Esophagus squamous epithelium (tissue), 5 donors: ENCODE measurements around the gene SMS. TPM values are rescaled to one million over a fixed set of nuclear protein-coding genes. Genes with fewer than 3 reads are reported as not detected.

ENCODE experiments used
- DNase-seq: peaks from one replicate; lab custom pipeline; 2025; lab: John Stamatoyannopoulos, UW
- H3K27ac ChIP-seq, 4 donors: fragments of 200-600 bp; sonication (generic); one replicate each; pipeline ENCODE4 v1.5.1; 2016 to 2019; ENCODE audit warnings: mild to moderate bottlenecking in 1 of 4
- H3K27me3 ChIP-seq, 4 donors: fragments of 200-600 bp; sonication (generic); 1 replicate in 3 of 4; 2 replicates in 1 of 4; pipeline versions ENCODE4 v1.5.1 to v1.6.0; 2017 to 2021; ENCODE audit warnings: antibody characterized with exemption in 1 of 4
- H3K36me3 ChIP-seq, 3 donors: fragments of 200-600 bp; sonication (generic); one replicate each; pipeline ENCODE4 v1.5.1; 2016 to 2019
- H3K4me1 ChIP-seq, 3 donors: fragments of 200-600 bp; sonication (generic); one replicate each; pipeline ENCODE4 v1.5.1; 2017 to 2019
- H3K4me3 ChIP-seq, 4 donors: fragments of 200-600 bp; sonication (generic); 1 replicate in 3 of 4; 2 replicates in 1 of 4; pipeline ENCODE4 v1.5.1; 2016 to 2019; ENCODE audit warnings: mild to moderate bottlenecking in 2 of 4, moderate library complexity in 1 of 4
- H3K9me3 ChIP-seq, 3 donors: fragments of 200-600 bp; sonication (generic); one replicate each; pipeline ENCODE4 v1.5.1; 2016 to 2019
- POLR2A ChIP-seq, 4 donors: fragments of 450-650 bp; IDR thresholded peaks; one replicate each; pipeline ENCODE4 v1.6.1; 2017; ENCODE audit warnings: antibody characterized with exemption in 4 of 4, mild to moderate bottlenecking in 4 of 4, moderate library complexity in 3 of 4
- WGBS, 2 donors: methylation state at CpG; one replicate each; pipeline ENCODE4 v1.1.5; 2018; 5-methylcytosine and 5-hydroxymethylcytosine counted together
- intact Hi-C: fragments of 100-400 bp; cut with DNase I; formaldehyde crosslinking; loops from one replicate; pipeline ENCODE4 v1.15.0; 2022
- total RNA-seq, 4 donors: library from RNA; depleted of rRNA; stranded (reverse); fragments of >200 nt; gene quantifications; one replicate each; pipeline ENCODE4 v1.1.0, GENCODE V29; 2016
- TF ChIP-seq, protein P1 (sequence below), 6 experiments: fragments of 450-650 bp in 4 of 6; fragments of 200-600 bp in 2 of 6; sonication (generic) in 2 of 6; IDR thresholded peaks; one replicate each; pipeline ENCODE4 v1.5.1; 2016 to 2019; ENCODE audit warnings: antibody characterized with exemption in 6 of 6, mild to moderate bottlenecking in 4 of 6, moderate library complexity in 4 of 6
- donor health status: DM: yes; HTN: yes; CAD: no.

The SMS gene
- total RNA-seq, 4 donors from 2014 or later: 19.0 to 46.7 (median 31.3) TPM

DNA sequence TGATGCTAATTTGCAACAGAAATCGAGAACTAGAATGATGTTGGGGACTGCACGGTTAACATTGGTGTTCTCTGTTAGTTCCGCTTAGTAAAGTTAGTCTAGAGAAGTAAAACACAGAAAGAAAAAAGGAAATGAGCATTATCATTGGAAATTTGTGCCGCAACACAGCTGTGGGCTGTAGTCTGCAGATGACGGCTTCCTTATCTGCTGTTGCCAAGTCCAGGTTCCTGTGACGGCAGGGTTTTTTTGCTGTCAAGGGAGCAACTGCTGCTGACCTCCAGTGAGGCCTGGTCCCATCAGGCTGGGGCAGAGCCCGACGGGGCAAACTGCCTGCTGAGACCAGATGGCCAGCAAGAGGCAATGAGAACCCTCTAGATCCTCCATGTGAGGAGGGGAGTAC, 52.8 kb downstream of the SMS start:
- no peak overlapping the region for H3K4me3 ChIP-seq
- no peaks in the 10 kb centered on the region for H3K4me1 ChIP-seq
- peaks cover 0 to 22% (median 0%) of the 10 kb centered on the region in 3 donors for H3K36me3 ChIP-seq
- intact Hi-C loops: no loop called here
- H3K27me3 ChIP-seq: no peaks in the 10 kb centered on the region
- peak overlapping the region in 2 of 4 donors; percentile 33 to 72 for H3K27ac ChIP-seq
- no peaks in the 10 kb centered on the region for H3K9me3 ChIP-seq
- WGBS, 2 donors: 56 to 65% methylated on average over 4 to 8 of the region's 8 CpGs
- no peak for DNase-seq
- TF ChIP-seq POLR2A (IDR thresholded peaks at IDR 0.05): peak in 1 of 4 donors; percentile 10
- TF ChIP-seq, protein P1, sequence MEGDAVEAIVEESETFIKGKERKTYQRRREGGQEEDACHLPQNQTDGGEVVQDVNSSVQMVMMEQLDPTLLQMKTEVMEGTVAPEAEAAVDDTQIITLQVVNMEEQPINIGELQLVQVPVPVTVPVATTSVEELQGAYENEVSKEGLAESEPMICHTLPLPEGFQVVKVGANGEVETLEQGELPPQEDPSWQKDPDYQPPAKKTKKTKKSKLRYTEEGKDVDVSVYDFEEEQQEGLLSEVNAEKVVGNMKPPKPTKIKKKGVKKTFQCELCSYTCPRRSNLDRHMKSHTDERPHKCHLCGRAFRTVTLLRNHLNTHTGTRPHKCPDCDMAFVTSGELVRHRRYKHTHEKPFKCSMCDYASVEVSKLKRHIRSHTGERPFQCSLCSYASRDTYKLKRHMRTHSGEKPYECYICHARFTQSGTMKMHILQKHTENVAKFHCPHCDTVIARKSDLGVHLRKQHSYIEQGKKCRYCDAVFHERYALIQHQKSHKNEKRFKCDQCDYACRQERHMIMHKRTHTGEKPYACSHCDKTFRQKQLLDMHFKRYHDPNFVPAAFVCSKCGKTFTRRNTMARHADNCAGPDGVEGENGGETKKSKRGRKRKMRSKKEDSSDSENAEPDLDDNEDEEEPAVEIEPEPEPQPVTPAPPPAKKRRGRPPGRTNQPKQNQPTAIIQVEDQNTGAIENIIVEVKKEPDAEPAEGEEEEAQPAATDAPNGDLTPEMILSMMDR (IDR thresholded peaks at IDR 0.05): no peak

DNA sequence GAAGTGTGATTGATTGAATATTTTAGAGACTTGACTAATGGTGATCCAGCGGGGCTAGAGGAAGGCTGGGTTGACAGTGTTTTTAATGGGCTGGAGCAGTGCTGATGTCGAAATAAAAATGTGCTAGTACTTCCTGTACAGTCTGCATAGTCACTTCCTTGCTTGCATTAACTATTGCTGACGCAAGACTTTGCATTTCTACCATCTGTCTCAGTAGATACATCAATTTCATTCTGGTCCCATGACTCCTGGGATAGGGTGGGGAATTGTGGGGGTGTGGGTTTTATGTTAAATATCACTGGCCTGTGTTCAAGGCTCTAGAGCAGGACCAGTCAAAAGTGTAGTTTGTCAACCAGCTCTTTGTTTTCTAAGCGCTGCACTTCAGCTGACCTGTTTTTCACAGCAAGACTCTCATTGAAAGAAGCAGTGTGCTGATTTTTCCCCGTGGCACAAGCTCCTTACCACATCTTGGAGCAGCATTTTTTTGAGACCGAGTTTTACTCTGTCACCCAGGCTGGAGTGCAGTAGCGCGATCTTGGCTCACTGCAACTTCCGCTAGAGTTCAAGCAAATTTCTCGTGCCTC, 56.5 kb downstream of the SMS start:
- Histone ChIP-seq H3K27ac (no peak overlapping the region), H3K9me3 (no peaks in the 10 kb centered on the region), H3K27me3 (no peaks in the 10 kb centered on the region), H3K36me3 (peaks cover 0 to 14% (median 0%) of the 10 kb centered on the region in 3 donors), H3K4me1 (no peaks in the 10 kb centered on the region), H3K4me3 (no peak overlapping the region)
- TF ChIP-seq, protein P1 (IDR thresholded peaks at IDR 0.05): no peak
- no peak for TF ChIP-seq POLR2A (IDR thresholded peaks at IDR 0.05)
- DNase-seq: no peak
- WGBS, 2 donors: 74 to 84% methylated on average over 9 to 10 of the region's 10 CpGs
- intact Hi-C loops: no loop called here

DNA sequence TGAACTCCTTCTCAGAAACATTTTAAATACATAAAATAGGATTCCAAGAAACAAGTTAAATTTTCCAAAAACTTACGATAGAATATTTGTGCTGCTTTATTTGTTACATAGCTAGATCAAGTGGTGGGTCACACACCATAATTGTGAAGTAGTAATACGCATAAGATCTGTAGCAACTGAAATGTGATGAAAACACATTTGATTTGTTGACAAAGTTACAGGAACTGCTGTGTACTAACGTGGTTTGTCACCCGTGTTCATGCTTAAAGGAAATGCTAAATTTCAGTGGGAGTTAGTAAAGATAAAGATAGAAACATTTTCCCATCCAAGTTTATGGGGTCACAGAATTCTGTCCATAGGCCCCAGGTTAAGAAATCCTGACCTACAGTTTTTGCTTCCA, 57.5 kb downstream of the SMS start:
- 71 to 81% methylated on average over 4 of the region's 4 CpGs for WGBS, 2 donors
- Histone ChIP-seq H3K27ac (no peak overlapping the region), H3K27me3 (no peaks in the 10 kb centered on the region), H3K4me3 (no peak overlapping the region), H3K9me3 (no peaks in the 10 kb centered on the region), H3K36me3 (peaks cover 0 to 6% (median 0%) of the 10 kb centered on the region in 3 donors), H3K4me1 (no peaks in the 10 kb centered on the region)
- intact Hi-C loops: no loop called here
- TF ChIP-seq POLR2A (IDR thresholded peaks at IDR 0.05): no peak
- TF ChIP-seq, protein P1 (IDR thresholded peaks at IDR 0.05): no peak
- no peak for DNase-seq

DNA sequence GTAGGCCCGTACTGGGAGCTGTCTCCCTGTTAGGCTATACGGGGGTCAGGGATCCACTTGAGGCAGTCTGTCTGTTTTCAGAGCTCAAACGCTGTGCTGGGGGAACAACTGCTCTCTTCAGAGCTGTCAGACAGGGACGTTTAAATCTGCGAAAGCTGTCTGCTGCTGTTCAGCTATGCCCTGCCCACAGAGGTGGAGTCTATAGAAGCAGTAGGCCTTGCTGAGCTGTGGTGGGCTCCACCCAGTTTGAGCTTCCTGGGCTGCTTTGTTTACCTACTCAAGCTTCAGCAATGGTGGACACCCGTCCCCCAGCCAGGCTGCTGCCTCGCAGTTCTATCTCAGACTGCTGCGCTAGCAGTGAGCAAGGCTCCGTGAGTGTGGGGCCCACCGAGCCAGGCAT, 64.4 kb downstream of the SMS start:
- no peak overlapping the region for H3K27ac ChIP-seq
- 76% methylated on average over 4 of the region's 10 CpGs; no CpG with 5 or more reads in 1 of the 2 donors for WGBS, 2 donors
- no peak overlapping the region for H3K4me3 ChIP-seq
- TF ChIP-seq, protein P1 (IDR thresholded peaks at IDR 0.05): no peak
- TF ChIP-seq POLR2A (IDR thresholded peaks at IDR 0.05): no peak
- H3K27me3 ChIP-seq: no peaks in the 10 kb centered on the region
- no peak for DNase-seq
- intact Hi-C loops: no loop called here
- H3K9me3 ChIP-seq: no peaks in the 10 kb centered on the region
- H3K36me3 ChIP-seq: no peaks in the 10 kb centered on the region
- H3K4me1 ChIP-seq: no peaks in the 10 kb centered on the region

DNA sequence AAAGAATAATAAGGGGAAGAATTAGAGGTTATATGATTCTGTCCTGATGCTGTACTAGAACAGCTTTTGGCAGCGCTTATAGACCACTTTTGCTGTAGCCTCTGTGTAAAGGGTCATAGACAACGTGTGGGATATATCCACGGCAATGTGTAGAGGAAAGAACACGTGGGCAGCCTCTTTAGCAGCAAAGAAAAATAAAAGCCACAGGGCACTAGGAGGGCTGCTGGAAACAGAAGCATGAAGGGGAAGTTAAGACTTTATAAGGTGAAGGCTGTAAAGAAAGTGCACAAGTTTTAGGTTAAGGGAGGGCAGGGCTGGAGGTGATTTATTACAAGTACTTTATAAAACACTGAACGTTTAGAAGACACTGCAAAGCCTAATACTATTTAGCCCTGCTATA, 71.5 kb downstream of the SMS start:
- DNase-seq: no peak
- H3K36me3 ChIP-seq: no peaks in the 10 kb centered on the region
- no peaks in the 10 kb centered on the region for H3K27me3 ChIP-seq
- TF ChIP-seq, protein P1 (IDR thresholded peaks at IDR 0.05): no peak
- no peak for TF ChIP-seq POLR2A (IDR thresholded peaks at IDR 0.05)
- no peaks in the 10 kb centered on the region for H3K4me1 ChIP-seq
- no peak overlapping the region for H3K27ac ChIP-seq
- intact Hi-C loops: no loop called here
- no peaks in the 10 kb centered on the region for H3K9me3 ChIP-seq
- no peak overlapping the region for H3K4me3 ChIP-seq
- 42 to 51% methylated on average over 4 to 5 of the region's 5 CpGs for WGBS, 2 donors
